Liver (tissue), 9 donors: Measurements from ENCODE around the gene ICAM3. TPM values are rescaled to one million over a fixed set of nuclear protein-coding genes. Genes with fewer than 3 reads are reported as not detected.
A peak's percentile ranks its signal among the peaks of the same experiment; 100 is the strongest.

Experiments
- DNase-seq: peaks from one replicate; pipeline ENCODE4 v3.0.0-alpha.2; 2017; ENCODE audit warnings: low spot score
- H3K27ac ChIP-seq, 2 donors: one replicate each; pipeline ENCODE4 v1.7.0; 2013; ENCODE audit warnings: inconsistent platforms in 2 of 2, low read length in 2 of 2, control low read depth in 1 of 2, low read depth in 1 of 2, mild to moderate bottlenecking in 1 of 2
- H3K27me3 ChIP-seq, 4 donors: one replicate each; pipeline versions ENCODE4 v1.6.1 to v1.7.0; 2013; ENCODE audit warnings: low read length in 3 of 4, inconsistent platforms in 1 of 4, mild to moderate bottlenecking in 1 of 4, moderate library complexity in 1 of 4; ENCODE audit not compliant: control insufficient read depth in 4 of 4, insufficient read depth in 4 of 4
- H3K36me3 ChIP-seq, 4 donors: one replicate each; pipeline versions ENCODE4 v1.6.1 to v1.7.0; 2013; ENCODE audit warnings: low read length in 3 of 4, mild to moderate bottlenecking in 3 of 4, low read depth in 1 of 4, moderate library complexity in 1 of 4; ENCODE audit not compliant: control insufficient read depth in 4 of 4, insufficient read depth in 3 of 4
- H3K4me1 ChIP-seq, 4 donors: one replicate each; pipeline versions ENCODE4 v1.6.1 to v1.7.0; 2013; ENCODE audit warnings: low read length in 3 of 4, mild to moderate bottlenecking in 3 of 4, moderate library complexity in 1 of 4; ENCODE audit not compliant: control insufficient read depth in 4 of 4, insufficient read depth in 4 of 4
- H3K4me3 ChIP-seq, 3 donors: one replicate each; pipeline versions ENCODE4 v1.6.1 to v1.7.0; 2013; ENCODE audit warnings: low read length in 3 of 3, control low read depth in 1 of 3, low read depth in 1 of 3, mild to moderate bottlenecking in 1 of 3
- H3K9ac ChIP-seq, 2 donors: one replicate each; pipeline ENCODE4 v1.7.0; 2013; ENCODE audit warnings: low read length in 2 of 2, mild to moderate bottlenecking in 2 of 2, moderate library complexity in 2 of 2, control low read depth in 1 of 2, low read depth in 1 of 2
- H3K9me3 ChIP-seq, 4 donors: one replicate each; pipeline versions ENCODE4 v1.6.1 to v1.7.0; 2013; ENCODE audit warnings: low read length in 3 of 4; ENCODE audit not compliant: control insufficient read depth in 4 of 4
- EGR1 ChIP-seq, 2 donors: IDR thresholded peaks; 2 replicates each; pipeline ENCODE4 v1.6.1; 2016 to 2018; ENCODE audit warnings: antibody characterized with exemption in 2 of 2, low read depth in 2 of 2
- FOXA1 ChIP-seq: IDR thresholded peaks from 2 replicates; pipeline ENCODE4 v1.6.1; 2016; ENCODE audit warnings: antibody characterized with exemption
- FOXA2 ChIP-seq: IDR thresholded peaks from 2 replicates; pipeline ENCODE4 v1.6.1; 2016; ENCODE audit warnings: antibody characterized with exemption
- GABPA ChIP-seq, 2 donors: IDR thresholded peaks in 1 of 2; conservative IDR thresholded peaks in 1 of 2; 2 replicates each; pipeline ENCODE4 v1.6.1; 2016; ENCODE audit warnings: antibody characterized with exemption in 2 of 2, mild to moderate bottlenecking in 1 of 2, moderate library complexity in 1 of 2
- HNF4A ChIP-seq, 2 donors: conservative IDR thresholded peaks; 2 replicates each; pipeline ENCODE4 v1.6.1; 2016; ENCODE audit warnings: antibody characterized with exemption in 2 of 2, mild to moderate bottlenecking in 2 of 2
- HNF4G ChIP-seq: IDR thresholded peaks from 2 replicates; pipeline ENCODE4 v1.6.1; 2016; ENCODE audit warnings: antibody characterized with exemption
- JUND ChIP-seq, 2 donors: IDR thresholded peaks; 2 replicates each; pipeline ENCODE4 v1.6.1; 2016; ENCODE audit warnings: antibody characterized with exemption in 2 of 2
- NR2F2 ChIP-seq: IDR thresholded peaks from 2 replicates; pipeline ENCODE4 v1.6.1; 2016; ENCODE audit warnings: antibody characterized with exemption
- RAD21 ChIP-seq, 2 donors: IDR thresholded peaks; 2 replicates each; pipeline ENCODE4 v1.6.1; 2016; ENCODE audit warnings: antibody characterized with exemption in 2 of 2, mild to moderate bottlenecking in 2 of 2
- RXRA ChIP-seq, 2 donors: IDR thresholded peaks; 2 replicates each; pipeline ENCODE4 v1.6.1; 2017 to 2018; ENCODE audit warnings: antibody characterized with exemption in 2 of 2, mild to moderate bottlenecking in 1 of 2
- SP1 ChIP-seq: IDR thresholded peaks from 2 replicates; pipeline ENCODE4 v1.6.1; 2018; ENCODE audit warnings: antibody characterized with exemption, mild to moderate bottlenecking
- TAF1 ChIP-seq: conservative IDR thresholded peaks from 2 replicates; pipeline ENCODE4 v1.6.1; 2016; ENCODE audit warnings: antibody characterized with exemption, mild to moderate bottlenecking
- YY1 ChIP-seq: IDR thresholded peaks from 2 replicates; pipeline ENCODE4 v1.6.1; 2016; ENCODE audit warnings: antibody characterized with exemption, mild to moderate bottlenecking
- WGBS: extraction: QIAGEN DNeasy Blood & Tissue Kit; methylation state at CpG from one replicate; pipeline ENCODE4 v1.1.7; 2013; 5-methylcytosine and 5-hydroxymethylcytosine counted together
- polyA plus RNA-seq, 2 donors: library from polyadenylated mRNA; stranded (reverse) in 1 of 2; unstranded in 1 of 2; fragments of 200-250 nt in 1 of 2; fragments of >200 nt in 1 of 2; fragmentation: Nextera tagmentation in 1 of 2; extraction: Ambion mirVana in 1 of 2; gene quantifications; one replicate each; pipeline versions ENCODE4 v1.2.1 to v1.2.3, GENCODE V29; 2013 to 2015
- total RNA-seq, 2 donors: library from RNA; depleted of rRNA; stranded (reverse); fragments of >200 nt; gene quantifications; one replicate each; pipeline ENCODE4 v1.2.3, GENCODE V29; 2014
- TF ChIP-seq, protein P1 (sequence below): IDR thresholded peaks from 2 replicates; pipeline ENCODE4 v1.6.1; 2016; ENCODE audit warnings: antibody characterized with exemption
- TF ChIP-seq, protein P2 (sequence below): IDR thresholded peaks from 2 replicates; pipeline ENCODE4 v1.6.1; 2016; ENCODE audit warnings: antibody characterized with exemption, mild to moderate bottlenecking
- TF ChIP-seq, protein P3 (sequence below): IDR thresholded peaks from 2 replicates; pipeline ENCODE4 v1.6.1; 2016; ENCODE audit warnings: antibody characterized with exemption
- TF ChIP-seq, protein P4 (sequence below): IDR thresholded peaks from 2 replicates; pipeline ENCODE4 v1.6.1; 2016; ENCODE audit warnings: antibody characterized with exemption
- TF ChIP-seq, protein P5 (sequence below): fragments of 150-350 bp; IDR thresholded peaks from 2 replicates; pipeline ENCODE4 v1.5.1; 2017; ENCODE audit warnings: improper control_type of control experiment, low read depth, low read length; ENCODE audit not compliant: missing input control
- donor health status: healthy.
- donor health status: healthy.
- donor health status: healthy.
- donor health status: healthy.
- donor health status: healthy.

Gene ICAM3
- total and polyA plus RNA-seq, 4 donors: 15.9 to 62.8 (median 21.0) TPM

DNA sequence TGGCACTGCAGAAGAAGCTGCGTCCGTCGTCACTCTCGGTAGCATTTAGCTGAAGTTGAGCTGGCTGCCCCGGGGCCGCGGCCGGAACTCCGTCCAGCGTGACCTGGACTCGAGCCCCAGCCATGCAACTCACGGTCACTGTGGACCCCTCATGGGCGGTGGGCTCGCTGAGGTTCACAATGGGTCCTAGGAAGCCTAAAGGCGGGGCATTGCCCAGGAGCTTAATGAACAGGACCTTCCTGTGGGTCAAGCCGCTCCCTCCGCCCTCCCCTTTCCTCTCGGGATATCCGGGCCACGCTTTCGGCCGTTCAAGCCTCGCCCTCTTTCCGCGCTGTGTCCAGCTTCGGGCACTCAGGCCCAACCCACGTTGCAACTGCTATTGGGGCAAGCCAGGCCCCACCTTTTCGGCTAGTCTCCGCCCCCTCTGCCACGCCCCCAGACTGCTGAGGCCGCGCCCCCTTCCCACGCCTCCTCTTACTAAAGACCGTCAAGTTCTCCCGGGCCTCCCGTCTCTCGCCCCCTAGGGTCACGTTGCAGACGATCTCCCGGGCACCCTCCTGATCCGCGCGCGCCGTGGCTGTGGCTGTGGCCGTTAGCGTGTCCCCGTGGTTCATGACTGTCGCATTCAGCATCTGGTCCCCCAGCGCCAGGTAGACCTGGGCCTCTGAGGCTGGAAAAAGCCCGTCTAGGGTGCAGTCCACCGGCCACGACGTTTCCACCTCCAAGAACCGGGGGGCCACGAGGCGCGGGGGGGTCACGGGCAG is 4.7 kb downstream of the ICAM3 start:
- Histone ChIP-seq H3K9ac (peak overlapping the region; percentile 59 to 62), H3K36me3 (peaks cover 0 to 6% (median 2%) of the 10 kb centered on the region in 4 donors), H3K4me1 (peaks cover 10 to 50% (median 33%) of the 10 kb centered on the region in 4 donors), H3K9me3 (no peaks in the 10 kb centered on the region), H3K27ac (peak overlapping the region; percentile 73 to 95), H3K4me3 (peak overlapping the region; percentile 77 to 93 (median 84)), H3K27me3 (no peaks in the 10 kb centered on the region)
- WGBS: 13% methylated on average over 59 of the region's 59 CpGs
- peak; percentile 97 for DNase-seq
- TF ChIP-seq RXRA (IDR thresholded peaks at IDR 0.05): peak; percentile 56 to 72
- TF ChIP-seq, protein P1, sequence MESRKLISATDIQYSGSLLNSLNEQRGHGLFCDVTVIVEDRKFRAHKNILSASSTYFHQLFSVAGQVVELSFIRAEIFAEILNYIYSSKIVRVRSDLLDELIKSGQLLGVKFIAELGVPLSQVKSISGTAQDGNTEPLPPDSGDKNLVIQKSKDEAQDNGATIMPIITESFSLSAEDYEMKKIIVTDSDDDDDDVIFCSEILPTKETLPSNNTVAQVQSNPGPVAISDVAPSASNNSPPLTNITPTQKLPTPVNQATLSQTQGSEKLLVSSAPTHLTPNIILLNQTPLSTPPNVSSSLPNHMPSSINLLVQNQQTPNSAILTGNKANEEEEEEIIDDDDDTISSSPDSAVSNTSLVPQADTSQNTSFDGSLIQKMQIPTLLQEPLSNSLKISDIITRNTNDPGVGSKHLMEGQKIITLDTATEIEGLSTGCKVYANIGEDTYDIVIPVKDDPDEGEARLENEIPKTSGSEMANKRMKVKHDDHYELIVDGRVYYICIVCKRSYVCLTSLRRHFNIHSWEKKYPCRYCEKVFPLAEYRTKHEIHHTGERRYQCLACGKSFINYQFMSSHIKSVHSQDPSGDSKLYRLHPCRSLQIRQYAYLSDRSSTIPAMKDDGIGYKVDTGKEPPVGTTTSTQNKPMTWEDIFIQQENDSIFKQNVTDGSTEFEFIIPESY: no peak
- TF ChIP-seq, protein P2, sequence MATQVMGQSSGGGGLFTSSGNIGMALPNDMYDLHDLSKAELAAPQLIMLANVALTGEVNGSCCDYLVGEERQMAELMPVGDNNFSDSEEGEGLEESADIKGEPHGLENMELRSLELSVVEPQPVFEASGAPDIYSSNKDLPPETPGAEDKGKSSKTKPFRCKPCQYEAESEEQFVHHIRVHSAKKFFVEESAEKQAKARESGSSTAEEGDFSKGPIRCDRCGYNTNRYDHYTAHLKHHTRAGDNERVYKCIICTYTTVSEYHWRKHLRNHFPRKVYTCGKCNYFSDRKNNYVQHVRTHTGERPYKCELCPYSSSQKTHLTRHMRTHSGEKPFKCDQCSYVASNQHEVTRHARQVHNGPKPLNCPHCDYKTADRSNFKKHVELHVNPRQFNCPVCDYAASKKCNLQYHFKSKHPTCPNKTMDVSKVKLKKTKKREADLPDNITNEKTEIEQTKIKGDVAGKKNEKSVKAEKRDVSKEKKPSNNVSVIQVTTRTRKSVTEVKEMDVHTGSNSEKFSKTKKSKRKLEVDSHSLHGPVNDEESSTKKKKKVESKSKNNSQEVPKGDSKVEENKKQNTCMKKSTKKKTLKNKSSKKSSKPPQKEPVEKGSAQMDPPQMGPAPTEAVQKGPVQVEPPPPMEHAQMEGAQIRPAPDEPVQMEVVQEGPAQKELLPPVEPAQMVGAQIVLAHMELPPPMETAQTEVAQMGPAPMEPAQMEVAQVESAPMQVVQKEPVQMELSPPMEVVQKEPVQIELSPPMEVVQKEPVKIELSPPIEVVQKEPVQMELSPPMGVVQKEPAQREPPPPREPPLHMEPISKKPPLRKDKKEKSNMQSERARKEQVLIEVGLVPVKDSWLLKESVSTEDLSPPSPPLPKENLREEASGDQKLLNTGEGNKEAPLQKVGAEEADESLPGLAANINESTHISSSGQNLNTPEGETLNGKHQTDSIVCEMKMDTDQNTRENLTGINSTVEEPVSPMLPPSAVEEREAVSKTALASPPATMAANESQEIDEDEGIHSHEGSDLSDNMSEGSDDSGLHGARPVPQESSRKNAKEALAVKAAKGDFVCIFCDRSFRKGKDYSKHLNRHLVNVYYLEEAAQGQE: peak; percentile 87
- TF ChIP-seq, protein P3, sequence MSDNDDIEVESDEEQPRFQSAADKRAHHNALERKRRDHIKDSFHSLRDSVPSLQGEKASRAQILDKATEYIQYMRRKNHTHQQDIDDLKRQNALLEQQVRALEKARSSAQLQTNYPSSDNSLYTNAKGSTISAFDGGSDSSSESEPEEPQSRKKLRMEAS: peak; percentile 89
- TF ChIP-seq FOXA1: no peak
- TF ChIP-seq HNF4A (conservative IDR thresholded peaks at IDR 0.05): peak in 1 of 2 donors; percentile 32
- TF ChIP-seq SP1: peak; percentile 91
- TF ChIP-seq TAF1: peak; percentile 38
- TF ChIP-seq GABPA (IDR thresholded peaks at IDR 0.05 in 1 of 2, conservative IDR thresholded peaks at IDR 0.05 in 1 of 2): peak in 1 of 2 donors; percentile 85
- TF ChIP-seq, protein P4, sequence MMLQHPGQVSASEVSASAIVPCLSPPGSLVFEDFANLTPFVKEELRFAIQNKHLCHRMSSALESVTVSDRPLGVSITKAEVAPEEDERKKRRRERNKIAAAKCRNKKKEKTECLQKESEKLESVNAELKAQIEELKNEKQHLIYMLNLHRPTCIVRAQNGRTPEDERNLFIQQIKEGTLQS: no peak
- TF ChIP-seq JUND (IDR thresholded peaks at IDR 0.05): no peak
- TF ChIP-seq NR2F2: peak; percentile 84
- TF ChIP-seq HNF4G: no peak
- peak; percentile 25 to 58 for TF ChIP-seq RAD21 (IDR thresholded peaks at IDR 0.05)
- TF ChIP-seq, protein P5, sequence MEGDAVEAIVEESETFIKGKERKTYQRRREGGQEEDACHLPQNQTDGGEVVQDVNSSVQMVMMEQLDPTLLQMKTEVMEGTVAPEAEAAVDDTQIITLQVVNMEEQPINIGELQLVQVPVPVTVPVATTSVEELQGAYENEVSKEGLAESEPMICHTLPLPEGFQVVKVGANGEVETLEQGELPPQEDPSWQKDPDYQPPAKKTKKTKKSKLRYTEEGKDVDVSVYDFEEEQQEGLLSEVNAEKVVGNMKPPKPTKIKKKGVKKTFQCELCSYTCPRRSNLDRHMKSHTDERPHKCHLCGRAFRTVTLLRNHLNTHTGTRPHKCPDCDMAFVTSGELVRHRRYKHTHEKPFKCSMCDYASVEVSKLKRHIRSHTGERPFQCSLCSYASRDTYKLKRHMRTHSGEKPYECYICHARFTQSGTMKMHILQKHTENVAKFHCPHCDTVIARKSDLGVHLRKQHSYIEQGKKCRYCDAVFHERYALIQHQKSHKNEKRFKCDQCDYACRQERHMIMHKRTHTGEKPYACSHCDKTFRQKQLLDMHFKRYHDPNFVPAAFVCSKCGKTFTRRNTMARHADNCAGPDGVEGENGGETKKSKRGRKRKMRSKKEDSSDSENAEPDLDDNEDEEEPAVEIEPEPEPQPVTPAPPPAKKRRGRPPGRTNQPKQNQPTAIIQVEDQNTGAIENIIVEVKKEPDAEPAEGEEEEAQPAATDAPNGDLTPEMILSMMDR: peak; percentile 1
- peak; percentile 64 for TF ChIP-seq YY1
- TF ChIP-seq FOXA2: no peak
- peak; percentile 67 to 74 for TF ChIP-seq EGR1 (IDR thresholded peaks at IDR 0.05; ENCODE audit: low read depth in 2 of 2)
